Hematopoietic multipotent progenitor cell treated with erythropoietin and hydrocortisone succinate and interleukin-3 and kit ligand, for 8 days (in vitro differentiated cells): Measurements from ENCODE around the gene ZFPM1.
"Not testable (repeated sequence)": the region's sequence is repeated elsewhere in the genome, so short reads cannot be mapped to it uniquely, and the experiment has no call there.

Experiments used
- DNase-seq: peaks from one replicate; pipeline ENCODE4 v3.0.0-alpha.2; 2015

ZFPM1 gene

DNA sequence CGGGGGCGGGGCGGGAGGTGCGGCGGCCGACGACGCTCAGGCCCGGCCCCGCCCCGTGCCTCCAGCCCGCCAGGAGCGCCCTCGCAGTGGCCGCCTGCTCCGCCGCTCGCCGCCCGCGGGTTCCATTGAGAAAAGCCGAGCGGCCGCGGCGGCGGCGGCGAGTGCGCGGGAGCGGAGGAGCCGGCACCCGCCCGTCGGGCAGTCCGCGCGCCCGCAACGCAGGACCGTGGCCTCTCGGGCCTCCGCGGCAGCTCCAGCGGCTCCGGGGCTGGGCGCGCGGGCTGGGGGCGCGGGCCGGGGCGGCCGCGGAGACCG is at the start of gene ZFPM1:
Gene ZFPM1, plus strand, starts transcription at position 64 of the 315 bp plus-strand sequence. CDS start 359 bp downstream, outside the sequence.
- no peak for DNase-seq

DNA sequence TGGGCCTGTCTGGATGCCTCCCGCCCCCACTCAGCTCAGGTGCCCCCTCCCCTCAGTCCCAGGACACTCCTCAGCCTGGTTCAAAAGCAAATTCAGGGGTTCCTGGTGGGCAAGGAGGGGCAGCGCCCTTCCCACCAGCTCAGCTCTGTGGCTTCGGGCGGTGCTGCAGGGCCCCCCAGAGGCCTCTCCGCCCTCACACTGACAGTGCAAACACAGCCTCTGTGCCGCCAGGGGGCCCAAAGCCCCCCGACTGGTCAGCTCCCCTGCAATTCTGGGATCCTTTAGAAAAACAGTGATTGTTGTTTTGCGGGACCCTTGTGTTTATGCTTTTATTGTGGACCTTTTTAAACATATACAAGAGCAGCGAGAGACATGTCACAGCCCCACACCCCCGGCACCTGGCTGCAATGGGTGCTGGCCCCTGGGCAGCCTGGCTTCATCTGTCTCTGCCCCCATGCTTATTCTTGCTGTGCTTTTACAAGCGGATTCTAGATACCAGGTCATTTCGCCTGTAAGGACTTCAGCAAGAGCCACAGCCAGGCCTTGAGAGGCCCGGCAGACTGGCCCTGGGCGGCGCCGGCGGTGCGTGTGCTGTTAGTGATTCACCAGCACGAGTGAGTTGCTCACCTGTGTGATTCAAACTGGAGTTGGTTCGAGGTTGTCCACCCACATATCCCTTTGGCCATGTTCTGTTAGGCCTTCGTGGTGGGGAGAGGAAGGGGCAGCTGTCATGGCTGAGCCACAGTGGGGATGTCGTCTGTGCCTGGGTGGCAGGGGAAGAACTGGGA is 49.1 kb upstream of the ZFPM1 start:
- no peak for DNase-seq

DNA sequence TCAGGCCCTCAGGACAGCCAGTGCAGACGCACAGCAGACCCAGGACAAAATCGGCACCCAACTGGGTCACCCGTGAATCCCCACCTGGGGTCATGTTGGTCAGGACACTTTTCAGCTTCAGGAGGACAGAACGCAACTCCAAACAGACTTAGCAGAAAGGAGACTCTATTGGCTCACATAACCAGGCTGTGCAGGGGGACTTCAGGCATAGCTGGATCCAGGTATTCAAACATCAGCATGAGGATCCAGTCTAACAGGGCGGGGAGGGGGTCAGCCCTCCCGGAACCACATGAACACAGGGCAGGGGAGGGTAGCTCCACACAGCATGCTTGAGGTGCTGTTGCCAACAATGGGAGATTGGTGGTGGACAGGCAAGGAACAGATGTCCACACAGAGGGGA is 48.3 kb upstream of the ZFPM1 start:
- DNase-seq: no peak

DNA sequence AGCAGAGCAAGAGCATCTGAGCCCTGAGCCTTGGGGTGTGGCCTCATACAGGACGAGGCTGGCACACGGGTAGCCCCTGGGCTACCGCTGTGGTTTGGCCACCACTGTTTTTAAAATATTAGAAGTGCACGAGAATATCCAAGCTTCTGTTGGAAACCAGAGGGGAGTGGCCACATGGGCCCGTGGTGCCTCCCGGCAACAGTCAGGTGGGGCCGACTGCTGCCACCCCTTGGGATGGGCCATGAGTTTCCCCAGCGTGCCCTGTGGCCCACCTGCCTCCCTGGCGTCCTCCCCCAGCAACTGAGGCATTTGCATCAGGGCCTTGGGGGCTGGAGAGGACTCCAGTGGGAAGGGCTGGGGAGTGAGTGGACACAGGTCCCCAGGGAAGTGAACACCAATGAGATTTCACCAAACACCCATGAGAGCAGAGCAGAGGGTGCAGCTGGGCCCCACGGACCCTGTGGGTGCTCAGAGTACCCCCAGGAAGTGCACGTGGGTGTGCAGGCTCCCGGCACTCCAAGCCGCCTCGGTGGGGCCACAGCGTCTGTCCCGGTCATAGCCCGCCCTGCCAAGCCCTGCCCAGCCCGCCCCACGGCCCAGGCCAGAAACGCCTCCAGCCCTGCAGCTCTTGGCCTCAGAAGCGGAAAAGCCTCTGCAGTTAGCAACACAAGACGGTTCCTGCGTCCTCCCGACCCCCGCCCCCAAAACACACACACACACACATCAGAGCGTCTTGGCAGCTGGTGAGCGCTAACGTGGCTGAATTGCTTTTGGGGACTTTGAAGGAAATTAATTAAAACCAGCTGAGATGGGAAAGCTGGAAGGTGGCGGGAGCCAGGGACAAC is 47.6 kb upstream of the ZFPM1 start:
- no peak for DNase-seq

DNA sequence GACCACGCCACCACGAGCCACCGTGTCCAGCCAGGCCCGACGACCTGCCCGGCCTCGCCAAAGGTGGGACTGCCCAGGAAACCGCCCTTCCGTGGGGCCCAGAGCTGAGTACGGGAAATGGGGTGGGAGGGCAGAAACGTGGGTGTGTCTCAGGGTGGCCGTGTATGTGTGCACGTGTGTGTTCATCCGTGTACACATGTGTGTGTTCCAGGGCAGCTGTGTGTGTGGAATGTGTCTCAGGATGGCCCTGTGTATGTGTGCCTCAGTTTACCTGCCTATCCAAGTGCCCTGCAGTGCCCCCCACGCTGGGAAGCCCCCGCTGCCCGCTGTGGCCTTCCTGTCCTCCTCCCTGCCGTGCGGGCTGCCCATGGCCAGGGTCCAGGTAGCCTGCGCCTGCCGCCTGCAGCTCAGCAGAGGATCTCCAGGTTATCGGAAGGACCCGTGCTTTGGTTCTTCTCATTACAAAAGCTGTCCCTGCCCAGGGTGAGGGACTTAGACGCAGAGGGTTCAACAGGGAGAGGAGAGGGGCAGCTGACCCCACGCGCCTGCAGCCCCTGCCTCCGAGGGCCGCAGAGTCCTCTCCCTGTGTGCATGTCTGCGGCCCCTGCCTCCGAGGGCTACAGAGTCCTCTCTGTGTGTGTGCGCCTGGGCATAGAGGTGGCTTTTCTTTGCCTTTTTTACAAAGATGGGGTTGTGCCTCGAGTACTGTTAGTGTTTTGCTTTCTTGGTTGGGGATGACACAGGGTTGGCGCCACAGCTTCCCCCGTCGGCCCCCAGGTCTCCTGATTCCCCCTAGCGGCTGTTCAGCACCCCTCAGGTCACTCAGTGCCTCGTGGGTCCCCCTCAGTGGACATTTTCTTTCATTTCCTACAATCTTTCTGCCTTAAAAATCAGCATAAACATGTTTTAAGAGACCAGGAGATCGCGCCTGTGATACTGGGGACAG is 46.7 kb upstream of the ZFPM1 start:
- no peak for DNase-seq

DNA sequence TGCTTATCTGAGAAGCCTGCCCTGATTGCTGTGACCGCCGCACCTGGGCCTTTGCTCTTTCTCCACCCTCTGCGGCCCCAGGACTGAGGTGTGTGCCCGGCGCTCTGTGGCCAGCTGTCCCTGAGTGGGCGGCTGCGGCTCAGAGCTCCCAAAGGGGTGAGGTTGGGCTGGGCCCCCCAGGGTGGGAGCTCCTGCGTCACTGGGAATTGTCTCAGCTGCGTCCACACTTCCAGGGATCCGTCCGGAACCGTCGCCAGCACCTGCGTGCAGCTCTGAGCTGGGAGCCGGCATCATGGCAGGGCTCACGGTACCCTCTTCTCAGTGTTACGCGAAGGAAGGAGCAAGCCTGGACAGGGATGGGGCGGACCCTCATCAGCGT is 46.0 kb upstream of the ZFPM1 start:
- DNase-seq: no peak

DNA sequence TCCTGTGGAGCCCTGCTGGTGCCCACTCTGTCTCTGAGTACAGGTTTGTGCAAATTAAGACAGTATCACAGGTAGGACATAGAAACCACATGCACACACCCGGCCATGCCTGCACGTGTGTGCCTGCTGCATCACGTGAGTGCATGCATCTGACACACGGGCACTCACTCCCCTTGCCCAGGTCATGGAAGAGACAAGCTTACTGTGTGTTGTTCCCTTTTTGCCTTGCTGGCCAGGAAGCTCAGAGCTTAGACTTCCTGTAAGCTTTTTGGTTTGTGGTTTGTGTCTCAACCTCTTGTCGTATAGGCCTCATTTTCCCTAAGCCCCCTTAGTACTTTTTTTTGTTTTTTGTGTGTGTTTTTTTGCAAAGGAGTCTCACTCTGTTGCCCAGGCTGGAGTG is 45.3 kb upstream of the ZFPM1 start:
- DNase-seq: no peak

DNA sequence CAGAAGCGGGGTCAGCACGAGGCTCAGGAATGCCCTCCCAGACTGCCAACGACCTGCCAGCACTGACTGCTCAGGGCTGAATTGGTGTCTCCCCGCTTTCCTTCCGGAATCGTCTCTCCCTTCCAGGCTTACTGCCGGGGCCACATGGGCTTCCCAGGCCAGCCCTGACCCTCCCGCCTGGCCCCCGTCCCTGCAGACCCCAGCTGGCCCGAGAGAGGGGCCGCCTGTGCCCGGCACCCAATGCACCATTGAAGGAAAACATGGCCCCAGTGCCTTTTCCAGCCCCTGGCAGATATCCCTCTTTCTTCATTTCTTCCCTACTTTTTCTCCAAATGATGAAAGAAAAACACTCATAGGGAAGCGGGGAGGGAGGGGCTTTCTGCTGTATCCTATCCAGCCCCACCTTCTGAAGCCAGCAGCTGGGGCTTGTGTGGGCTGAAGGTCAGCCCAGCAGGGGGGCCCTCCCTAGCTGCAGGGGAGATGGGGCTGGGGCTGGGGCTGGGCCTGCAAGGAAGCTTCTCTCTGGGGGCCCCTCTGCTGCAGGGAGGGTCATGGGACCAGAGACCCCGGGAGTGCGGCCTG is 44.4 kb upstream of the ZFPM1 start:
- no peak for DNase-seq

DNA sequence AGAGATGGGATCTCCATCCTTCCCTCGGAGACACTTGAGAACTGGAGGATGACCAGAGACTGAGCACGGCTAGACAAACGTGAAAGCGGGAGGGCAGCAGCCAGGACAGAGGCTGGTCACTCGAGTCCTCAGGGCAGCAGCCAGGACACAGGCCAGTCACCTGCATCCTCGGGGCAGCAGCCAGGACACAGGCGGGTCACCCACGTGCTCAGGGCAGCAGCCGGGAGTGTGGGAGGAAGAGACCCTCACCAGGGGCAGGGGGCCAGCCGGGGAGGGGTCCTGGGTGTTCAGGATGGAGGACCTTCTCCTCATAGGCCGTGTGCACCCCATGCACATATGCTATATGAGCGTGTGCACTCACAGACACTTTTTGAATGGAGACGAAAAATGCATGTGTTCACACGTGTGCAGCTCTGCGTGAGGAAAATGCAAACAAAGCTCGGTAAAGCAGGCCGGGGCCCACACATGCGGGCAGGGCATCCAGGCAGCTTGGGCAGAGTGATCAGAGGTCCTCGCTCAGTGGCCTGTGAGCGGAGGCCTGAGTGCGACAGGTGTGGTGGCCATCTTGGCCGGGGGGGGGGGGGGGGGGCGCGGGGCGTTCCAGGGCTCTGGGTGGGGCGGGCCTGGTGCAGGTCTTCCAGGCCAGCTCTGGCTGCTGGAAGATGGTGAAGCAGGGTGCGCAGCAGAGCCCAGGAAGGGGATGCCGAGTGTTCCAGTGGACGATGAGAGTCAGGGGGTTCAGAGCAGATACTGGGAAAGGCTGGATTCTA is 43.6 kb upstream of the ZFPM1 start:
- DNase-seq: no peak

DNA sequence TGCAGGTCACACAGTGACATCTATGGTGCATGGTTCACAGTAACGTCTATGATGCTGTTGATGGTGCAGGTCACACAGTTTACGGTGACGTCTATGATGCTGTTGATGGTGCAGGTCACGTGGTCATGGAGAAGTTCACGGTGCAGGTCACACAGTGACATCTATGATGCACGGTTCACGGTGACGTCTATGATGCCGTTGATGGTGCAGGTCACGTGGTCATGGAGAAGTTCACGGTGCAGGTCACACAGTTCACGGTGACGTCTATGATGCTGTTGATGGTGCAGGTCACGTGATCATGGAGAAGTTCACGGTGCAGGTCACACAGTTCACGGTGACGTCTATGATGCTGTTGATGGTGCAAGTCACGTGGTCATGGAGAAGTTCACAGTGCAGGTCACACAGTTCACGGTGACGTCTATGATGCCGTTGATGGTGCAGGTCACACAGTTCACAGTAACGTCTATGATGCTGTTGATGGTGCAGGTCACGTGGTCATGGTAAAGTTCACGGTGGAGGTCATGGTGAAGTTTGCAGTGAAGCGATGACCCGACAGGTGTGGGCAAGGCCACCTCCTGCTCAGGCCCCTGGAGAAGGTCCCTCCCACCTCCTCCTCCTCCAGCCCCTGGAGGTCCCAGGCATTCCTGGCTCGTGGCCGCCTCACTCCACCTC is 42.6 kb upstream of the ZFPM1 start:
- DNase-seq: not testable (repeated sequence)

DNA sequence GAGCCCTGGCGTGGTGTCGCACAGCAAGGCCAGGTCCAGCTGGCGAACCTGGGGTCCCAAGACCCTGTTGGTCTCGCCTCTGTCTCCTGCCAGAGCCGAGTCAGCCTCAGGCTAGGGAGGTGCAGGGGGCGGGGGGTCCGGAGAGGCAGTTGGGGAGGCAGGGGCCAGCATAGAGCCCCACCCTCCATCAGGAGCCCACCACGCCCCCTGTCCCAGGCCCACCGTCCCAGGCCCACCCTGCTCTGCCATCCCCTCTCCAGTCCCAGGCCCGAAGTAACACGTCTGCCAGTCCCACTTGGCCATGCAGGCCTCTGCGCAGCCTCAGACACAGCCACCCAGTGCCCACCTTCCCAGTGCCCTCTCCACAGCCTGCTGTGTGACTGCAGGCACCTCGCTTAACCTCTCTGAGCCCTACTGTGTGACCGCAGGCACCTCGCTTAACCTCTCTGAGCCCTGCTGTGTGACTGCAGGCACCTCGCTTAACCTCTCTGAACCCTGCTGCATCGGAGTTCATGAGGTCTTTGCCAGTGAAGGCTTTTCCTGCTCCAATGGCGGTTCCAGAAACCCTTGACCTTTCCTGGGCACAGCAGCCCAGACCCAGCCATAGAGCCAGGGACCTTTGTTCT is 41.0 kb upstream of the ZFPM1 start:
- DNase-seq: no peak

DNA sequence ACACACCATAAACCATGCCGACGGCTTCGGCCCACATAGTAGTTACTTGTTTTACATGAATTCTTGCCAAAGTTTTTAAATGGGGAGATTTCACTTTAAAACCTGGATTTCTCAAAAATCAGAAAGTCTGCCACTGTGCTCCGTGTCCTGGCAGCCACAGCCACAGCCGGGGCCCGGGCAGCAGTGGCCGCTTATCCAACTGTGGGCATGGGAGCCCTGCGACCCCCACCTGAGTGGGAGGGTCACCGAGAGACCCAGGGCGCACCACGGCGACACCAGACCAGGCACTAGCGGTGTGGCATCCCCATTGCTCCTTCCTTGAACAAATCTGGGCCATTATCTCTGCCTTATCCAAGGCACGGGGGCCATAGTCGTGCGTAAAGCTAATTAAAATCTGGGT is 40.3 kb upstream of the ZFPM1 start:
- DNase-seq: no peak

DNA sequence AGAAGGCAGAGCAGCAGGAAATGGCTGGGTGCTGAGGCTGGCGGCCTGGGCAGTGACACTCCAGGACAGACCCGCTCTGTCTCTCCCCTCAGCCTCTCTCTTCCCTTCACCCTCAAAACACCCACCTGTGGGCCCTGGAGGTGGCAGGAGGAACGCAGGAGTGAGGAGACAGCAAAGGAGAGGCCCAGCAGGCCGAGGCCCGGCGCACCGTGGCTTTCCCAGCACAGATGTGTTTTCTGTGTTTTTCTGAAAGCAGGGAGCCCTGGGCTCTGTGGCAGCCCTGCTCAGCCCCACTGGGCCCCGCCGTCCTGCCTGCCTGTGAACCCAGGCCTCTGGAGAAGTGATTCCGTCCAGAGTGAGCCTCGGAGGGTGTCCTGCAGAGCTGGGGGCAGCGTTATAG is 39.8 kb upstream of the ZFPM1 start:
- DNase-seq: no peak

DNA sequence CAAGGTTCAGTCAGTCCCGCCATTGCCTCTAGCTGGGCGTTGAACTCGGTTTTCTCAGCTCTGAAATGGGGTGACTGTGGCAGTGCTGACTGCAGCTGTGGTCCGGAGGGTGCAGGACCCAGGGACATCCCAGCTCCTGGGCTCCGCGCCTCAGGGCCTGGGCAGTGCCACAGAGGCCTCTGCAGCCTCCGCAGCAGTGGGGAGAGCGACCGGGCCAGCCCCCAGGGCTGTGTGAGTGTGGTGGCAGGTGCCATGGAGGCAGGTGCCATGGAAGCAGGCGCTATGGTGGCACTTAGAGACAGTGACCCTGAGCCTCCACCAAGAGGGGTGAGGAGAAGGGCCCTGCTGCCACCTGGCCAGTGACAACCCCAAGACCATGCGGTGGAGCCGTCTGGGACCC is 39.4 kb upstream of the ZFPM1 start:
- DNase-seq: no peak

DNA sequence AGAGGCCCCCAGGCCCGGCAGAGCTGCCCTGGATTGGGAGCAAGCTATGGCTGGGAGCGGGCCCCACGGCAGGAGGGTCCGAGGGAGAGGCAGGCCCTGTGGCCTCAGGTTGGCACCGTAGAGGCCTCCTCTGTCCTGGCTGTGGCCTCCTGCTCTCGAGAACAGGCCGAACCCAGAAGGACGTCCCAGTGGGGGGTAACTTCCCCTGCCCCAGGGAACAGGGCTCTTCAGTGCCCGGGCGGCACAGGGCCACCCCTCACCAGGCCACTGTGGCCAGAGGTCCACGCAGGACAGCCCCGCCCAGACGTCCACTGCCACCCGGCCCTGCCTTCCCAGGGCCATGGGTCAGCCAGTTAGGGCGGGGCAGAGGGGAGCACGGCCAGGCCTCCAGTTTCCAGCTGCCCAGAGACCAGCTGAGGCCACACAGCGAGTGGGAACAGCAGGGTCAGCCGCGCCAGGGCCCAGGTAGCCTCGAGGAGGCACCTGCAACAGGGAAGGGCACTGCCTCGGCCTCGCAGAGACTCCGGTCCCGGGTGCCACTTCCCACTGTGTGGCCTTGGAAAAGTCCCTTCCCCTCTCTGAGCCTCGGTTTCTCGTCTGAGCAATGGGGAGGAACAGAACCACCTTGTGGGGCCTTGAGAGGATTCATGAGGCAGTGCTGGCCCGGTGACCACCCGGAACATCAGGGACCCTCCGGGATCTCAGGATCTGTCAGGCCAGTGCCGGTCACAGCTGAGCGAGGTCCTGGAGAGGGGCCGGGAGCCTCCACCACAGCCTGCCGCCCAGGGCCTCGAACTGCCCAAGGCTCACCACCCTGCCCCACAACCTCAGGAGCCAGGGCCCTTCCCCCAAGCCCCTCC is 38.3 kb upstream of the ZFPM1 start:
- no peak for DNase-seq

DNA sequence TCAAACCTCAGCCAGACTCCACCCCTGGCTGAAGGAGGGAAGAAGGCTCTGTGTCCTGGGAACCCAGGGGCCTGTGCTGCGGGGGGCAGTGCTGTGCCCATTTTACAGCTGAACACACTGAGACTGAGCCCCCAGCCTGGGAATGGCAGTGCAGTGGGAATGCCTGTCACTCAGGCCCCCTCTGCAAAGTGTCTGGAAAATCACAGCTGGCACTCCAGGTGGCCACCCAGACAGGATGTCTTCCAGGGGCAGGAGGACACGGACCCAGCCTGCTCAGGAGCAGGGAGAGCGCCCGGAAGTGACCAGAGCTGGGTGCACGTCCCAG is 37.7 kb upstream of the ZFPM1 start:
- DNase-seq: no peak

DNA sequence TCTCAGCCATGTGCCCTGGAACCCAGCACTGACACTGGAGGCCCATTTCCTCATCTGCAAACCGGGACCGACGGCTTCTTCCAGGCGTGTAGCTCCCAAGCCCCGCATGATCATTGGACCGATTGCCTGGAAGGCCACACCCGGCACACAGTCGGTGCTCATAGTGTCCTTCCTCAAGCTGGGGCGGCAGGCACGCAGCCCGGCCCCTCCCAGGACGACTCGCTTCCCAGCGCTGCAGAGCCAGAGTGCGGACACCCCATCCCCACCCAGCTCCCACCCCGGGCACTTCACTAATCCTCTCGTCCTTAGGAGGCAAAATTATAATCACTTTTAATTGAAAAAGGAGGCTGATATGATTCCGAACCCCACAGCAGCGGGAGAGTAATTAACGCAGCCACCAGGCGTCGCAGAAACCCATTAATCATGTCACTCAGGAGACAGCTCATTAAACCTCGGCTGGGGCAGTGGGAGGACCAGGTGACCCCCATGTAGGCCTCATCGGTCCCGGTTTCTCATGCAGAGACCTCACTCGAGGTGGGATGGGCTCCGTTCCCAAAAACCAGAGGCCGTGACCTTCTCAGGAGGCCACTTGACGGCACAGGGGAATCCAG is 37.3 kb upstream of the ZFPM1 start:
- no peak for DNase-seq

DNA sequence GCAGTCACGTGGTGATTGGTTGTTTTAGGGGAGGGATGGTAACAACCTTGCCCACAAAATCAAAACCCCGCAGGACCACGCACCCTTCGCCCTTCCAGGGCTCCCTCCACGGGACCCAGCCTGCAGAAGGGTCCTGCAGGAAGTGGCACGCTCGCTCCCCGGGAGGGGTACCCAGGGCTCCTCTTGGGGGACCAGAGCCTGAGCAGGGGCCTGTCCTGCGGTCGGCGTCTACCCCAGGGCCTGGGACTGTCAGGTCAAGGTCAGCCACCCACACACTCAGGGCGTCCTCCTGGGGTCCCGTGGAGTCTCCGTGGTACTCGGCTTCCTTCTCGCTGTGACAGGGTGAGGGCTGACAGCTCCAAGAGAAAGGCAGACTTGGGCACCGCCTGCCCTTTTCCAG is 36.4 kb upstream of the ZFPM1 start:
- DNase-seq: no peak

DNA sequence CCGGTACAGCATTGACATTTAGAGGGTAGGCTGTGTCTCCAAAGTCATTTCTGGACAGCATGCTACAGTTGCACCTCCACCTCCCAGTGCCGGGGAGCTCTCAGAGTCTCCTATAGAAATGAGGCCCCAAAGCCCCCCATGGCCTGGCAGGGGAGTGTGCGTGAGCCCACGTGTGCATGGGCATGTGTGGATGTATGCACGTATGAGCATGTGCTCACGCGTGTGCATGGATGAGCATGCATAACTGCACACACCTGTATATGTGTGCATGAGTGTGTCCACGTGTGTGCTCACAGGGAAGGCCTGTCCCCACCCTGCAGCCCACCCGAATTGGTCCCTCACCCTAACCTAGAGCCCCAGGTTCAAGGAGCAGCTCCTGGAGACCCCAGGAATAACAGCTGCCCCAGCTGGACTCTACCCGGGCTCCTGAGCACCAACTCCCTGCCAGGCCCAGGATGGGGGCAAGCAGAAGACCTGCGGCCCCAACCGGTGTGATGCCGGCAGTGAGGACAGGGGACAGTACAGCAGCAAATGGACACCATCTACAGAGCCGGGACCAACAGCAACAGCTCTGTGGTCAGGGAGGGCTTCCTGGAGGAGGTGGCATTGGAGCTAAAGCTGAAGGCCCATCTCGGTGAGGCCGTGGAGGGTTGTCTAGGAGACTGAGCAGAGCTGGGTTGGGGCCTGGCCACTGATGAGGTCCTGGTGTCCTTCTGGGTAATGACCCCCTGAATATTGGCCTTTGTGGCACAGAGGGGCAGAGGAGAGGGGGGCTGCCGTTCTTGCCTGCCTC is 35.2 kb upstream of the ZFPM1 start:
- DNase-seq: no peak
